Activated CD8-positive, alpha-beta memory T cell treated with anti-CD3 and anti-CD28 coated beads for 36 hours (primary cell): ENCODE data around the gene DARS1. TPM values are rescaled to one million over a fixed set of nuclear protein-coding genes. Genes with fewer than 3 reads are reported as not detected.

Experiments used
- CTCF ChIA-PET: fragments of 350-600 bp; sonication (Branson Sonifier 250); formaldehyde crosslinking; loops from one replicate; lab custom pipeline; 2021; ENCODE audit warnings: antibody characterized with exemption; lab: Charles Lee
- POLR2A ChIA-PET: fragments of 350-600 bp; sonication (Branson Sonifier 250); formaldehyde crosslinking; loops from one replicate; lab custom pipeline; 2021; ENCODE audit warnings: antibody characterized with exemption; lab: Charles Lee
- total RNA-seq, 2 experiments: library from RNA; stranded (reverse); gene quantifications; one replicate each; pipeline ENCODE4 v1.2.3, GENCODE V29; 2021

The DARS1 gene
- total RNA-seq, 2 experiments from 2014 or later, result 159 to 160 TPM

DNA sequence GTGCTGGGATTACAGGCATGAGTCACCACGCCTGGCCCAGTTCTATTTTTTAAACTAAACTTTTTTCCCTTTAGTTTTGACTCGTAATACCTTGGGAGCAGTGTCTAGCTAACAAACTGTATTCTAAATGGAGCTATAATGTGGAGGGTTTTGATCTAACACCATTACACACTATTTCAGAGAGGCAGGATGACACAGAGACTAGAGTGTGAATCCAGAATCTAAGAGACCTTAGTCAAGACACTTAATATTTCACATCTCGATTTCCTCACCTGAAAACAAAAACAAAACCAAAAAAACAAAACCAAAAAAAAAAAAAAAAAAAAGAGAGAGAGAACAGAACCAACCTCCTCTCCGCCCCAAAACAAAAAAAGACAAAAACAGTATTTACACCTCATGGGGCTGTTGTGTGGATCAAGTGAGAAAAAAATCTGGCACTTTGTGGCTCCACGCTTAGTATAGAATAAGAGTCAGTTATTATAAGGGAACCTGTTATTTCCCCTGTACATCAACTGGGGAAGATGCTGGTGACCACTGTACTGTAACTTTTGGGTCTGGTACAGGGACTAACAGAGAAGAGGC is 31.3 kb downstream of the DARS1 start:
- POLR2A ChIA-PET, result interaction anchor here (0.8 kb wide), 1 partner anchor 31 kb away, joined by 8 read pairs; no protein-coding TSS in a partner anchor
- CTCF ChIA-PET, result no interaction called here

DNA sequence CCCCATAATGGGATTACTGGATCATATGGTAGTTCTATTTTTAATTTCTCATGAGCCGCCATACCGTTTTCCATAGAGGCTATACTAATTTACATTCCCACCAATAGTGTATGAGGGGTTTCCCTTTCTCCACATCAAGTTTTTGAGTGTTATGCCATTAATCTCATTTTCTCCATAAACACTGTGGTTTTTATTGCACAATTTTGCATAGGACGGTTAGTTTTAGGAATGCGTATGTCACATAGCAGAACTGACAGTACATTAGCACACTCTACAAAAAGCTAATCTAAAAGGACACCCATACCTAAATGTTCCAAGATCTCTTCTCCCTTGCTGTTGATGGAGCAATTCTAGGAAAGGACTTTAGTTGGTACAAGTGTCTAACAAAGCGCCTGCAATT is 32.5 kb downstream of the DARS1 start:
- CTCF ChIA-PET, result no interaction called here

DNA sequence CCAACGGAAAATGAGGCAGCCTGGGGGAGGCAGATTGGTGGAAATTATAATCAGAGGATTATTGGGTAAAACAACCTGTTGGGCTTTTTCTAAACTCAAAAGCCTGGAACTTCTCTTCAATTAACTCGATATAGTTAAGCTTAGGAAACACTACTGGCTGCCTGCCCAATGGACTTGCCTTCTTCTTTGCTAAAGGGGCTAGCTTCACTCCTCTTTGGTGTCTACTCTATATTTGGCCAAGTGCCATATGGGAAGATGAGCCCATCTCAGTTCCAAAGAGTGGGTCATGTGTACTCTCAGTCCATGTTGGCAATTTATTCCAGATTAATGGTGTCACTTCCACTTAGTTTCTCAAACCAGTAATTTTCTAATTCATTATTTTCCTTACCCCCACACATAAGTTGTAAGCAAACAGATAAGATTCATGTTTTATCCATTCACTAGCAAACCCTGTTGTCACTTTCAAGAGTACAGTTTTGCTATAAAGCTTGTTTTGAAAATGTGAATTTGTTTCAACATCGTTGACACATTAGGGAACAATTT is 34.3 kb downstream of the DARS1 start:
- POLR2A ChIA-PET, result no interaction called here
- CTCF ChIA-PET, result no interaction called here

More for the DNA sequence above, 32.5 kb downstream of the DARS1 start:
- POLR2A ChIA-PET, result no interaction called here

DNA sequence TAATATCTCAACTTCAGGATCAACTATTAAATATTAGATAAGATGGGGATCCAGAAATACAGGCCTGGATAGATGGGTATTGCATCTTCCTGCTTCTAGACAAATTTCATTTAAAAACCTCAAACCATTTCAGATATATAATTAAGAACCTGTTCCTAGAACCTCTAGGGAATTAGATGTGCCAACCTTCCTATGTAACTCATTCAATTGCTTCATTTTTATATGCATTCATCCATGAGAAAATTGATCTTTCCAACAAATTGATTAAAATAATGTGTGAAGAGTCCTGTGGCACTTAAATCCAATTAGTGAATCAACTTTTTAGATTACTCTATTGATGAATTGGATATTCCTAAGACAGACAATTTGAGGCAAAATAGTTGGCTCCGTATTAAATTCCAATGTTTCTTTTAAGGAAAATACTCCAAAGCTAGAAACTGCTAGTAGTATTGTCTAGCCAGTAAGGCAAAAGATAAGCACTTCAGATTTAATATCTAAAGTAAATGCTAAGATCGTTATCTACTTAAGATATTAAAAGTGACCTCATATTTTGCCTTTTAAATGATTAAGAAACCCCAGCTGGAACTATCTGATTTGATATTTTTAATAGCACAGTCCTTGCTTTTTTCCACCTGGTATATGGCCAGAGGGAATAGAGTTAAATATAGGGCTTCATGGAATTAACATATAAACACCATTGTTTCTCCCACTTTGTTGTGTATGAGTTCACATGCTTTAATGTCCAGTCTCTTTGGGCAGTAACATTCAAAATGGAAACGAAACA is 35.8 kb downstream of the DARS1 start:
- ChIA-PET CTCF (interaction anchor here (0.9 kb wide), 1 partner anchor 67 kb away, joined by 3 read pairs; no protein-coding TSS in a partner anchor), POLR2A (interaction anchor here (0.7 kb wide), 1 partner anchor 433 kb away, joined by 6 read pairs; no protein-coding TSS in a partner anchor)

DNA sequence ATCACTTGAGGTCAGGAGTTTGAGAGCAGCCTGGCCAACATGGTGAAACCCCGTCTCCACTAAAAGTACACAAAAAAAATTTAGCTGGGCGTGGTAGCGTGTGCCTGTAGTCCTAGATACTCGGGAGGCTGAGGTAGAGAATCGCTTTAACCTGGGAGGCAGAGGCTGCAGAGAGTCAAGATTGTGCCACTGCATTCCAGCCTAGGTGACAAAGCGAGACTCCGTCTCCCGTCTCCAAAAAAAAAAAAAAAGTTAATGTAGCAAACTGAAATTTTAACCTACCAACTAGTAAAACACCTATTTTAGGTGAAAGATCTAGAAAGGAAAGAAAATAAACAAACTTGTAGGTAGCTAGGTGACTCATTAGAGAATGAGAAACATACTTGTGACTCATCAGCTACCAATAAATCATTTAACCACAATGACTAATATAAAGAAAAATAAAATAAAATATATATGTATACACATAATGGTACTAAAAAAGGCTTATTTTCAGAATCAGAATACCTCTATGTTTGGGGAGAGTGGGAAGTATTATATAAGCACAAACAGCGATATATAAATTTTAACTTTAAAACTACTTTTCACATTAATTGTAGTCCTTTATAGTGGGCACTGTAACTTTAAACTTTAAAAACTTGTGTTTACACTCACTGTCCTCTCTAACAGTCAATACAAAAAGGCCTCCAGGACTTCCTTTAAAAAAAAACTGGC is 36.6 kb downstream of the DARS1 start:
- CTCF ChIA-PET, result interaction anchor here (0.5 to 1.3 kb wide), 5 partner anchors 12 to 475 kb away, joined by 3 to 4 read pairs (median 3); no protein-coding TSS in a partner anchor
- POLR2A ChIA-PET, result interaction anchor here (0.5 to 0.7 kb wide), 5 partner anchors 20 to 433 kb away, joined by 3 to 6 read pairs (median 4); no protein-coding TSS in a partner anchor

DNA sequence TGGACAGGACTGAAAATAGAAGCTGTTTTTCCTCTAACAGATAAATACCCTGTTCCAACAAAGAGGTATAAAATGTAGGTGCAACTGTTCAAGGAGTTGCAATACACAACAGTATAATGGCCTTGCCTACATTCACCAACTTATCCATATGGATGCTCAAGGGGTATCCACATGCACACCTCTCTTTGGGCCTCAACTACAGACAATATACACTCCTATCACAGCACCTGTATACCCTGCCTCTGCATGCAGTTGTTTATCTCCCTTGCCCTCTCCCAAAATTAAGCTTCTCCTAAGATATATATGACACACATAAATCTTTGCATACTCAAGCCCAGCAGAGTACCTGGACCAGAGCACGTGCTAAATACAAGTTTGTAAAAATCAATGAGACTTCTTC is 37.3 kb downstream of the DARS1 start:
- POLR2A ChIA-PET, result interaction anchor here (0.5 to 0.7 kb wide), 2 partner anchors 171 to 427 kb away, joined by 3 to 6 read pairs; no protein-coding TSS in a partner anchor

DNA sequence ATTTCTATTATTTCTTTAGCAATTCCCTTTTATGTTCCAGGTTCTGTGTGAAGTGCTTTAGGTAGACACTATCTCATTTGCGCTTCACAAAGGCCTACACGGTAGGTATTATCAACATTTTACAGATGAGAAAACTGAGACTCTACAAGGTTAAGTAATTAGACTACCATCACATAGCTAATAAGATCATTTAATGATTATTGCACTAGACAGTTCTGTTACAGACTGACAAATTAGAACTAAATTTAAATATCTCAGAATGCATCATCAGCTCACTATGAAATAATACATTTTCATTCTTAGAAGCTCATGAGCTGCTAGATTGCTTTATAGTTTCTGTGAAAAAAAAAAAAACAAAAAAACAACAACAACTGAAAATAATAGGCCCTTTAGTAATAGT is 37.9 kb downstream of the DARS1 start:
- ChIA-PET CTCF (no interaction called here), POLR2A (interaction anchor here (0.6 to 0.7 kb wide), 5 partner anchors 79 to 437 kb away, joined by 3 to 6 read pairs (median 5); no protein-coding TSS in a partner anchor)

More for the DNA sequence above, 37.3 kb downstream of the DARS1 start:
- CTCF ChIA-PET, result interaction anchor here (0.5 to 1.3 kb wide), 3 partner anchors 13 to 436 kb away, joined by 3 to 4 read pairs (median 4); no protein-coding TSS in a partner anchor

DNA sequence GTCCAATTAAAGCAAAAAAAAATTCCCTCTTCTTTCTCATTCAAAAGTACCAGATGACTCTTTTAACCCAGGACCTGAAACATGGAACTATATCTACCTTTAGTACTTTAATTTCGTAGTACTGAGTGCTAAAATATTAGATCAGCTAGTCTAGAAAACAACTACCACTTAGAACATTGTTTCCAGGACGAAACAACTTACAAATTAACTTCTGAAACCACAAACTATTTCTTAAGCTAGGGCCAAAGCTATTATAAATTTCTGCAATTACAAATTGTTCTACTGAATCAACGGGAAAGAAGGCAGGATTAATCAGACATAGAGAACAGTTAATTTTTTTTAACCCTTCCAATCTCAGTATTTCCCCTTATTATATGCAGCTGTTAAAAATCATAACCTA is 39.9 kb downstream of the DARS1 start:
- ChIA-PET CTCF (no interaction called here), POLR2A (no interaction called here)

DNA sequence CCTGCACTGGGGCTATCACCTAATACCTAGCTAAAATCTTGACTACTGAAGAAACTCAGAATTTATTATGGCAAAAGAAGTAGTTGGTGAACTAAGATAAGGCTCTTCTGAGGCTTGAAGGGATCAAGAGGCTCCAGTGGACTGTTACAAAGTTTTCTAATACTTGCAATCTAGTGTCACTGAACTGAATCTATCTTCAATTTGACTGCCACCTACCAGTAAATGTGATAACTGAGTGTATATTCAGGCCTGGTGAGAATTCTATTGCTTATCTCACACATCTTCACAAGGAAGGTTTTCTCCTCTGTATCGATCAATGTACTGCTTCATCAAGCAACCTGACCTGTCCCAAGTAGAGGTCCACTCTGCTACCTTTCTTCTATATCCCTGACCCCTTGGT is 40.8 kb downstream of the DARS1 start:
- CTCF ChIA-PET, result no interaction called here
- POLR2A ChIA-PET, result no interaction called here

DNA sequence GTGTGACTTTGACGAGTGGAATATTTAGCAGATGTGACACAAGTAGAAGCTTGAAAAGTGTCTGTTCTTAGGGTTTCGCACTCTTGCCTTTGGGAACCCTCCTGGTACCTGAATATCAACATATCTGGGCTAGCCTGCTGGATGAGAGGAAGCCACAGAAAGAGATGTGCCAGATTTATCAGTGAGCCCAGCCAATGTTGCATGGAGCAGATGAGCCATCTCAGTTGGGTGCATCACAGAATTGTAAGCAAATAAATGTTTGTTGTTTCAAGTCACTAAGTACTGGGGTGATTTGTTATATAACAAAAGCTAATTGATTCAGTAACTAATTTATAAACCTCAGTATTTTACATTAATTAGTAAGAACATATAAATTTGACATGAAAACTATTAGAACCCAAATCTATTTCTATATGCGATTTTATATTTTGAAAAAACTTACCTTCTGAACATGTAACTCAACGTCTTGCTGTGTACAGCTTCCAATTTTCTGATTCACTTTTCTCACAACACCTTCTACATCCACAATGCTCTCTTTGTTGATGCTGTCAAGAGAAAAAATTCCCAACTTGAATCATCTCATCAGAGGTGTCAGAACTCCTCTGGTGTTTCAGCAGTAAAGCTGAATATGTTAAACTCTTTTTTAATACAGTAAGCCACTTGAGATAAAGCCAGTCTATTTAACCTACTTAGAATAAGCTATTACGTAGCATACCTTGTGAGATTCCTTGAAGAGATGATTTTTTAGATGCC is 42.3 kb downstream of the DARS1 start:
- CTCF ChIA-PET, result no interaction called here
- POLR2A ChIA-PET, result interaction anchor here (0.5 kb wide), 1 partner anchor 88 kb away, joined by 3 read pairs; no protein-coding TSS in a partner anchor

DNA sequence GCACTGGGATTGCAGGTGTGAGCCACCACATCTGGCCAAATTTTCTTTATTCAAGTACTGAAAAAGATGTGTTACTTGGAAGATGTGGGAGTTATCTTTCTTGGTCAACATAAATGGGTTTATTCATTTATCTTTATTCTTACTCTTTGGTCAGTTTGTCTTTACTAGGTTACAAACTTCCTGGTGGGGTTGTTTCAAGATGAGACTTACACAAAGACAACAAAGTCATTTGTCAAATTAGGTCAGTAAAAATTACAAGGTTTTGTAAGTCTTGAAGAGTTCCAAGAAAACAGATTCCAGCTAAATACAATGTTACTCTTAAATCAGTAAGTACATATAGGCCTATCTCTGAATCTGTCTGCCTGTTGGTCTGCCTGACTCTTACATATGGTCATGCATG is 48.9 kb downstream of the DARS1 start:
- CTCF ChIA-PET, result no interaction called here
- POLR2A ChIA-PET, result no interaction called here

DNA sequence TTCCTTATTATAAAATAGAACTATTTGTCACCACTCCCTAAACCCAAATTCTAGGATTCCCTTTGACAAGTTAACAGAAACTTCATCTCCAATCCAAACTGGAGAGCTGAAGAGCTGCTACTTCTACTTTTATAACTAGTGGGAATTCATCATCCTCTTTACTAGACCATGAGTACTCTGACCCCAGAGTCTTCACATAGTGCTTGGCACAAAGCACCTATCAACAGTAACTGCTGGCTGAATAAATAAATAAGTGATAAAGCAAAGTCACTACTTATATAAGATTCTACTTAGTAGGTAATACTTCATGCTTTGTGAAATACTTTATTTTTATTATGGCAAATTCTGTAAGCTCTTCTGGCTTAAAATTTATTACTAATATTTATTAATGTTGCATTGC is 49.5 kb downstream of the DARS1 start:
- ChIA-PET CTCF (no interaction called here), POLR2A (no interaction called here)

DNA sequence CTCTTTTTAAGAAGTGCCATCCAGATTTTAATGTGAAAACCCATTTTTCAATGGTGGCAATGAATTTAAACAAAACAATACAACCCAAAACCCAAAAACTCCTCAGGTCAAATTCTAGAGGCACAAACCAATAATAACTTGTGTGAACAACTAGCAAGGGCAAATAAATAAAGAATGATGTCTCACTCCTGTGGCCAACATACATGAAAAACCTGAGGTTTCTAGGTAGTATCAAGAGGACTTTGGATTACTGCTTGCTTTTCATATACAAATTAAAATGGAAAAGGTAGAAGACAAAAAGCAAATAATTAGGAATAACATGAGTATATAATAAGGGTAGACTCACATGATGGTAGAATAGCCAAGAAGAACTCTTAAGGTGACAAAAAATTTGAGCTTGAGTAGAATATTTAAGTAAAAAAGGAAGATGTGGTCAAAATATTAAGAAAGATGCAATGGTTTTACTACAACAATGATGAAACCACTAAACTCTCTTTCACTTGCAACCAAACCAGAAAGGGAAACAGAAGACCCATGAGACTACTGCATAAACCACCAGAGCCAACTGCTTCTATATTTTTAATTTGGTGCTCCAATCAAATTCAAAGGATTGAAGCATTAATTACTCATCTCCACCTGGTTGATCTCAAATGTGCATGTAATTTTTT is 53.5 kb downstream of the DARS1 start:
- ChIA-PET CTCF (interaction anchor here (0.6 kb wide), 1 partner anchor 76 kb away, joined by 3 read pairs; no protein-coding TSS in a partner anchor), POLR2A (no interaction called here)

DNA sequence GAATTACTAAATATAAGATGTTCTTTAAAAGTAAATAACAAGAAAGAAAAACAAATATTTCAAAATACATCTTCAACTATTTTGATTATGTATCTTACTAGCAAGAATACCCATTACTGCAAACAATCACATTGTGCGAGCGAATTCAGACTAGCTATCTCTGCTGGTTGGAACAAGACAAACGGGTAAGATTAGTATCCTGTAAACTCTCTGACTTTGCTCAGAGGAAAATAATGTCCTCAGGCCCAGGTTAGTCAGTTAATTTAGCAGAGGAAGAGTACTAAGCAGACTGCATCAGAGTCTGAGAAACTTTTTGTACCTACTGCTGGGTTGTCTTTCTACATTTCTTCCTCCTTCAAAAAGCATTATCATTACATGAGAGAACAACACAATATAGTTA is 58.8 kb downstream of the DARS1 start:
- ChIA-PET POLR2A (no interaction called here), CTCF (no interaction called here)

DNA sequence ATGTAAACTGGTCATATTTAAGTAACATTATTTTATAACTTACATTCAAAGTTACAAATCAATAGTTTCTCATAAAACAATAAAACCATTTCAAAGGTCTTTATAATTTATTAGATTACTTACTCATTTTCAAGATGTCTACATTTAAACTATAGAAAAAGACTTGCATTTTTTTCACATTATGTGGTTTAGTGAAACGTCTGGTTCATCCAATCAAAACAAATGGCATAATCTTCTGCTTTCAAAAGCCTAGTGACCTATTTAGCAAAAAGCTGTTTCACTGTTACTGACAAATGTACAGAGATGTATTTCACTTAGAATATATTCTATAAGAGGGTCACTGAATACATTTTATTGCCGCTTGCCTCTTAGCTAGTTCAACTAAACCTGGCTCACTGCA is 59.9 kb downstream of the DARS1 start:
- CTCF ChIA-PET, result no interaction called here
- POLR2A ChIA-PET, result interaction anchor here (0.6 kb wide), 1 partner anchor 458 kb away, joined by 4 read pairs; no protein-coding TSS in a partner anchor

DNA sequence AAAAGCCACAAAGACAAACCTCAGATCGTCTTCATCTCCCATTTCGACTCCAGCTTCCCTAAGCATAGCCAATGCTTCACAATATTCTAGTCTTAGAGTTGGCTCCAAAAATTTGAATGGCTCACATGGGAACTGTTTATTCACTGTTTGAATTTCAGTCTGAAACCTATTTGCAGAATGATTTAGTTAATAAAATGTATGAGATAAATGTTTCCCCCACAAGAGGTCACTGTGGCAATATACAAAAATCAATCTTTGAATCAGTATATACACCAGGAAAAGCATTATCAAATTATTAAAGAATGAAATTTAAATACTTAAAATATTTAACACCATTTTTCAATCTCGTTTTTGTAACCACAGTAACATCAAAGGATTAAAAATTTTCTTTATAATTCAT is 69.2 kb downstream of the DARS1 start:
- CTCF ChIA-PET, result no interaction called here
- POLR2A ChIA-PET, result no interaction called here

DNA sequence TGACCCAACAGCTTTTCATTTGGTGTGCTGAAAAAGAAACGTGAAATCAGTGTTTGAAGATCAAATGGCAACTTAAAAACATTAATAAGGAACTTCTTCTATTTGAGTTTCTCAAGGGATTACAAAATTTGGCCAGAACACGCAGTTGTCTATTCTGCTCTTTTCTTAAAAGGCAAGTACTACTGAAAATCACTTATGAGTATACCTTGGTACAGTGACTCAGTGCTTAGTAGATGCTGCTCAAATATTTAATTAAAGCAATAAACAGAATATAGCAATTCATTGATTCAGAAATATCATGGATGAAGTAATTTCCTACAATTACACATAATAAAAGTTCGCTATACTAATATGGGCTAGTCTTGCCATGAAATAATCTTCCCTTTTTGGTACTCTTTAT is 70.9 kb downstream of the DARS1 start:
- ChIA-PET POLR2A (interaction anchor here (0.7 kb wide), 1 partner anchor 468 kb away, joined by 3 read pairs; no protein-coding TSS in a partner anchor), CTCF (interaction anchor here (0.5 to 1.8 kb wide), 13 partner anchors 10 to 470 kb away, joined by 3 to 9 read pairs (median 3); partner anchors contain the start of gene DARS1)
